ENCODE data around the gene DALRD3.
"Not testable (repeated sequence)": the region's sequence is repeated elsewhere in the genome, so short reads cannot be mapped to it uniquely, and the experiment has no call there.

The DALRD3 gene

GRCh38 chr3:49021813-49022687 is 3.7 kb upstream of the DALRD3 start, which contains the start of gene NDUFAF3:
NDUFAF3 (plus strand) TSS chr3:49022121; CDS start chr3:49022145, 24 bp downstream.
- DNase-seq (ENCODE audit: low spot score), result peak; percentile 90

- peak; percentile 97 for DNase-seq (ENCODE audit: low spot score)
Observed at GRCh38 chr3:49021213-49021812, 2.9 kb upstream of the DALRD3 start.

- DNase-seq (ENCODE audit: low spot score), result no peak
Observed at GRCh38 chr3:49020330-49021212, 2.2 kb upstream of the DALRD3 start.

GRCh38 chr3:49019941-49020329 is 1.6 kb upstream of the DALRD3 start:
- no peak for DNase-seq (ENCODE audit: low spot score)

- no peak for DNase-seq (ENCODE audit: low spot score)
Observed at GRCh38 chr3:49018707-49019006, 277 bp upstream of the DALRD3 start.

- DNase-seq (ENCODE audit: low spot score), result no peak
Observed at GRCh38 chr3:49017229-49017970, 980 bp downstream of the DALRD3 start.

GRCh38 chr3:49016414-49017228 is 1.8 kb downstream of the DALRD3 start:
- no peak for DNase-seq (ENCODE audit: low spot score)

- DNase-seq (ENCODE audit: low spot score), result no peak
Observed at GRCh38 chr3:49015765-49016164, 2.6 kb downstream of the DALRD3 start.

GRCh38 chr3:49015072-49015471 is 3.3 kb downstream of the DALRD3 start:
- no peak for DNase-seq (ENCODE audit: low spot score)

GRCh38 chr3:49013738-49014660 is 4.4 kb downstream of the DALRD3 start:
- DNase-seq (ENCODE audit: low spot score), result no peak

GRCh38 chr3:49013113-49013737 is 5.2 kb downstream of the DALRD3 start:
- no peak for DNase-seq (ENCODE audit: low spot score)

GRCh38 chr3:49012441-49013017 is 5.9 kb downstream of the DALRD3 start:
- DNase-seq (ENCODE audit: low spot score), result no peak

- DNase-seq (ENCODE audit: low spot score), result no peak
Observed at GRCh38 chr3:49009396-49009795, 9.0 kb downstream of the DALRD3 start.

GRCh38 chr3:49008627-49009026 is 9.8 kb downstream of the DALRD3 start:
- DNase-seq (ENCODE audit: low spot score), result not testable (repeated sequence)

- DNase-seq (ENCODE audit: low spot score), result peak; percentile 79
Observed at GRCh38 chr3:49007771-49008528, 10.4 kb downstream of the DALRD3 start.

GRCh38 chr3:49007068-49007770 is 11.2 kb downstream of the DALRD3 start, which contains the start of gene WDR6:
WDR6 (plus strand) TSS chr3:49007391; CDS start chr3:49007432, 41 bp downstream.
- DNase-seq (ENCODE audit: low spot score), result peak; percentile 89

GRCh38 chr3:49006408-49007067 is 11.8 kb downstream of the DALRD3 start:
- DNase-seq (ENCODE audit: low spot score), result no peak
